Measurements from ENCODE around the gene FOXP1.
"Not testable (repeated sequence)": the region's sequence is repeated elsewhere in the genome, so short reads cannot be mapped to it uniquely, and the experiment has no call there.

DNA sequence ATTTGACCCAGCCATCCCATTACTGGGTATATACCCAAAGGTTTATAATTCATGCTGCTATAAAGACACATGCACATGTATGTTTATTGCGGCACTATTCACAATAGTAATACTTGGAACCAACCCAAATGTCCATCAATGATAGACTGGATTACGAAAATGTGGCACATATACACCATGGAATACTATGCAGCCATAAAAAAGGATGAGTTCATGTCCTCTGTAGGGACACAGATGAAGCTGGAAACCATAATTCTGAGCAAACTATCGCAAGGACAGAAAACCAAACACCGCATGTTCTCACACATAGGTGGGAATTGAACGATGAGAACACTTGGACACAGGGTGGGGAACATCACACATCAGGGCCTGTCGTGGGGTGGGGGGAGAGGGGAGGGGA is 568.9 kb downstream of the FOXP1 start:
- TF ChIP-seq, protein P1, sequence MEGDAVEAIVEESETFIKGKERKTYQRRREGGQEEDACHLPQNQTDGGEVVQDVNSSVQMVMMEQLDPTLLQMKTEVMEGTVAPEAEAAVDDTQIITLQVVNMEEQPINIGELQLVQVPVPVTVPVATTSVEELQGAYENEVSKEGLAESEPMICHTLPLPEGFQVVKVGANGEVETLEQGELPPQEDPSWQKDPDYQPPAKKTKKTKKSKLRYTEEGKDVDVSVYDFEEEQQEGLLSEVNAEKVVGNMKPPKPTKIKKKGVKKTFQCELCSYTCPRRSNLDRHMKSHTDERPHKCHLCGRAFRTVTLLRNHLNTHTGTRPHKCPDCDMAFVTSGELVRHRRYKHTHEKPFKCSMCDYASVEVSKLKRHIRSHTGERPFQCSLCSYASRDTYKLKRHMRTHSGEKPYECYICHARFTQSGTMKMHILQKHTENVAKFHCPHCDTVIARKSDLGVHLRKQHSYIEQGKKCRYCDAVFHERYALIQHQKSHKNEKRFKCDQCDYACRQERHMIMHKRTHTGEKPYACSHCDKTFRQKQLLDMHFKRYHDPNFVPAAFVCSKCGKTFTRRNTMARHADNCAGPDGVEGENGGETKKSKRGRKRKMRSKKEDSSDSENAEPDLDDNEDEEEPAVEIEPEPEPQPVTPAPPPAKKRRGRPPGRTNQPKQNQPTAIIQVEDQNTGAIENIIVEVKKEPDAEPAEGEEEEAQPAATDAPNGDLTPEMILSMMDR (IDR thresholded peaks at IDR 0.05) = not testable (repeated sequence)
- TF ChIP-seq POLR2A (IDR thresholded peaks at IDR 0.05) = not testable (repeated sequence)
